Smooth muscle cell (in vitro differentiated cells): ENCODE measurements around the gene CGB5. TPM values are rescaled to one million over a fixed set of nuclear protein-coding genes. Genes with fewer than 3 reads are reported as not detected.
"Not testable (repeated sequence)": the region's sequence is repeated elsewhere in the genome, so short reads cannot be mapped to it uniquely, and the experiment has no call there.

Source experiments
- DNase-seq: peaks from one replicate; lab custom pipeline; 2025; ENCODE audit not compliant: unreplicated experiment; lab: John Stamatoyannopoulos, UW
- H2AFZ ChIP-seq: fragments of 200-600 bp; sonication (generic); 2 replicates; pipeline ENCODE4 v1.6.0; 2016; ENCODE audit warnings: antibody characterized with exemption, low read depth, mild to moderate bottlenecking
- H3F3A ChIP-seq: fragments of 200-600 bp; sonication (generic); 2 replicates; pipeline ENCODE4 v1.6.0; 2017; ENCODE audit warnings: antibody characterized with exemption, low read depth
- H3K27ac ChIP-seq: fragments of 200-600 bp; sonication (generic); 2 replicates; pipeline ENCODE4 v1.5.1; 2016; ENCODE audit warnings: low read depth, mild to moderate bottlenecking
- H3K27me3 ChIP-seq: fragments of 200-600 bp; sonication (generic); 2 replicates; pipeline ENCODE4 v1.6.1; 2016; ENCODE audit warnings: low read depth, mild to moderate bottlenecking
- H3K36me3 ChIP-seq: fragments of 200-600 bp; sonication (generic); 2 replicates; pipeline ENCODE4 v1.5.1; 2016; ENCODE audit warnings: low read depth
- H3K4me1 ChIP-seq: fragments of 200-600 bp; sonication (generic); 2 replicates; pipeline ENCODE4 v1.5.1; 2016; ENCODE audit warnings: low read depth
- H3K4me2 ChIP-seq: fragments of 200-600 bp; sonication (generic); 2 replicates; pipeline ENCODE4 v1.6.0; 2016; ENCODE audit warnings: mild to moderate bottlenecking
- H3K4me3 ChIP-seq: fragments of 200-600 bp; sonication (generic); 2 replicates; pipeline ENCODE4 v1.5.1; 2016; ENCODE audit warnings: mild to moderate bottlenecking
- H3K79me2 ChIP-seq: fragments of 200-600 bp; sonication (generic); 2 replicates; pipeline ENCODE4 v1.6.0; 2016; ENCODE audit warnings: low read depth, mild to moderate bottlenecking
- H3K9ac ChIP-seq: fragments of 200-600 bp; sonication (generic); 2 replicates; pipeline ENCODE4 v1.6.0; 2016; ENCODE audit warnings: low read depth
- H3K9me3 ChIP-seq: fragments of 200-600 bp; sonication (generic); replicated peaks from 2 replicates; pipeline ENCODE4 v1.5.1; 2016; ENCODE audit warnings: low read depth
- H4K20me1 ChIP-seq: fragments of 200-600 bp; sonication (generic); 2 replicates; pipeline ENCODE4 v1.6.0; 2016; ENCODE audit warnings: low read depth
- CTCF ChIP-seq: fragments of 200-600 bp; sonication (generic); IDR thresholded peaks from 2 replicates; pipeline ENCODE4 v1.5.1; 2017; ENCODE audit warnings: borderline replicate concordance, mild to moderate bottlenecking, antibody characterized with exemption; ENCODE audit not compliant: insufficient read depth, poor library complexity, severe bottlenecking
- WGBS: methylation state at CpG from one replicate; pipeline ENCODE4 v1.1.7; 2016; ENCODE audit warnings: low lambda C conversion rate; 5-methylcytosine and 5-hydroxymethylcytosine counted together
- polyA plus RNA-seq: library from polyadenylated mRNA; unstranded; fragments of >200 nt; fragmentation: Nextera tagmentation; extraction: Ambion mirVana; gene quantifications from 2 replicates; pipeline ENCODE4 v1.2.1, GENCODE V29; 2016
- total RNA-seq: library from RNA; depleted of rRNA; stranded (reverse); fragments of >200 nt; gene quantifications from 2 replicates; pipeline ENCODE4 v1.2.3, GENCODE V29; 2014

CGB5 gene
- total and polyA plus RNA-seq, 2 experiments from 2014 or later, result 2.0 TPM; not detected in 1

GRCh38 chr19:49016067-49016839, 27.4 kb upstream of the CGB5 start:
- H3K79me2 ChIP-seq, result no peaks in the 10 kb centered on the region
- no peak overlapping the region for H2AFZ ChIP-seq
- no peak overlapping the region for H3K9ac ChIP-seq
- no peak overlapping the region for H3K4me3 ChIP-seq
- peaks cover 6% of the 10 kb centered on the region for H3K27me3 ChIP-seq
- H3K36me3 ChIP-seq, result no peaks in the 10 kb centered on the region
- no peak for DNase-seq
- H4K20me1 ChIP-seq, result no peaks in the 10 kb centered on the region
- no peak for TF ChIP-seq CTCF
- H3K27ac ChIP-seq, result no peak overlapping the region
- no peaks in the 10 kb centered on the region for H3F3A ChIP-seq
- H3K4me2 ChIP-seq, result no peak overlapping the region
- H3K4me1 ChIP-seq, result no peaks in the 10 kb centered on the region
- WGBS, result 99% methylated on average over 23 of the region's 29 CpGs
- no peaks in the 10 kb centered on the region for H3K9me3 ChIP-seq

- TF ChIP-seq CTCF, result no peak
- Histone ChIP-seq H2AFZ (peak within 1 kb of the TSS; percentile 1), H3K4me2 (peak within 1 kb of the TSS; percentile 95), H3K9ac (no peak within 1 kb of the TSS), H4K20me1 (no peaks in the 10 kb centered on the region), H3K9me3 (no peaks in the 10 kb centered on the region), H3K79me2 (no peaks in the 10 kb centered on the region), H3F3A (no peaks in the 10 kb centered on the region), H3K4me3 (peak within 1 kb of the TSS; percentile 46), H3K27ac (no peak within 1 kb of the TSS), H3K27me3 (peaks cover 6% of the 10 kb centered on the region), H3K36me3 (no peaks in the 10 kb centered on the region), H3K4me1 (no peaks in the 10 kb centered on the region)
- no peak for DNase-seq
- WGBS, result 80% methylated on average over 17 of the region's 17 CpGs
These were observed 26.5 kb upstream of the CGB5 start, which contains the start of gene LHB for GRCh38 chr19:49017041-49017665. Gene LHB, minus strand, starts transcription at chr19:49017091. Its CDS starts 10 bp downstream, at chr19:49017081.

GRCh38 chr19:49017666-49018351, 25.8 kb upstream of the CGB5 start:
- H3F3A ChIP-seq, result no peaks in the 10 kb centered on the region
- H3K4me3 ChIP-seq, result peak overlapping the region; percentile 46
- H3K9ac ChIP-seq, result no peak overlapping the region
- no peaks in the 10 kb centered on the region for H4K20me1 ChIP-seq
- peaks cover 6% of the 10 kb centered on the region for H3K27me3 ChIP-seq
- peak overlapping the region; percentile 95 for H3K4me2 ChIP-seq
- TF ChIP-seq CTCF, result peak; percentile 36
- no peaks in the 10 kb centered on the region for H3K9me3 ChIP-seq
- H3K4me1 ChIP-seq, result no peaks in the 10 kb centered on the region
- no peaks in the 10 kb centered on the region for H3K79me2 ChIP-seq
- peak; percentile 25 for DNase-seq
- H3K36me3 ChIP-seq, result no peaks in the 10 kb centered on the region
- H2AFZ ChIP-seq, result peak overlapping the region; percentile 1
- no peak overlapping the region for H3K27ac ChIP-seq
- WGBS, result 5% methylated on average over 57 of the region's 62 CpGs

GRCh38 chr19:49018388-49019241, 25.0 kb upstream of the CGB5 start:
- H3K4me1 ChIP-seq, H2AFZ ChIP-seq, H4K20me1 ChIP-seq, H3K27me3 ChIP-seq, H3K36me3 ChIP-seq, DNase-seq, H3K9ac ChIP-seq, H3K9me3 ChIP-seq, H3F3A ChIP-seq, H3K79me2 ChIP-seq, H3K27ac ChIP-seq: not testable (repeated sequence)
- H3K4me3 ChIP-seq, result peak overlapping the region; percentile 46
- WGBS, result 52% methylated on average over 44 of the region's 50 CpGs
- H3K4me2 ChIP-seq, result peak overlapping the region; percentile 95
